HG02943 (cell line): ENCODE data around the gene SPDYE17.
"Not testable (repeated sequence)": the region's sequence is repeated elsewhere in the genome, so short reads cannot be mapped to it uniquely, and the experiment has no call there.

Experiments used
- ATAC-seq: cut with Tn5 transposase; IDR thresholded peaks from one replicate; pipeline ENCODE4 v1.9.1; 2021; ENCODE audit warnings: mild to moderate bottlenecking, low read depth, moderate library complexity; ENCODE audit not compliant: unreplicated experiment

The SPDYE17 gene

DNA sequence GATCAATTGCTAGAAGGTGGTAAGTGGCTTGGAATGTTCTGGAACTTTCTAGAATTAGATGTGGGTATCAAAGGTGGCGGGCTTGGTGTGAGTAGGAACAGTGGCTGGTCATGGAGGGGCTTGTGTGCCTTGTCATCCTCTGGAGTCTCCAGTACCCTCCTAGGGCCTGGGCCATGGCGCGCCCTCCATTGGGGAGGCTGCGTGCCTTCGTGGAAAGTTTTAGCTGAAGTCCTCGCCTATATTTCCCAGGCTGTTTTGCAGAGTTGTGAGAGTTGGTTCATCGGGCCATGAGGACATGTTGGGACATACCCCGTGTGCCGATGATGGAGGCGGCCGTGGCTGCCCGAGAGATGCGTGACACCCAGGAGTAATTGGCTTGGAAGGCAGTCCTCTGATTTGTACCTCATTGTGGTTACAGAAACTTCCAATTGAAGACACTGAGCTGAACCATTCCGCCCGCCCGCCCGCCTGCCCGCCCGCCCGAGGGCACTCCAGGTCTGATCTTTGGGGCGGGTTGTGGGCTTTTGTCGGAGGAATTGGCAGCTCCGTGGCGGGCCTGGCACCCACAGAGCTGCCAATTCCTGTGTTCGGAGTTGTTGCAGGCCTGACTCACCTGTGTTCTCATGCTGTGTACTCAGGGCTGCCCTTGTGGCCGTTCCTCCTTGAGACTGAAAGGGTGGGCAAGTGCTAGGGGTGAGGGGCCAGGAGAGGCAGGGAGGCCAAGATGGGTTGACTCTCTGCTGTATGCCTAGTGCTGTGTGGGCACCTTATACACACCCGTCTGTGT lies 57.2 kb downstream of the SPDYE17 start:
- not testable (repeated sequence) for ATAC-seq

GRCh38 chr7:76974336-76974735 lies 57.8 kb downstream of the SPDYE17 start:
- not testable (repeated sequence) for ATAC-seq

- not testable (repeated sequence) for ATAC-seq
Measured at GRCh38 chr7:76972391-76972790, 59.8 kb downstream of the SPDYE17 start.
